Colonic mucosa (tissue), 4 donors: Measurements from ENCODE around the gene AQP6. TPM values are rescaled to one million over a fixed set of nuclear protein-coding genes. Genes with fewer than 3 reads are reported as not detected.
A peak's percentile ranks its signal among the peaks of the same experiment; 100 is the strongest.

Experiments used
- DNase-seq: peaks from one replicate; pipeline ENCODE4 v3.0.0-alpha.2; 2020
- H3K27ac ChIP-seq: fragments of 200-600 bp; one replicate; pipeline ENCODE4 v1.8.0; 2021
- H3K27me3 ChIP-seq: fragments of 200-600 bp; one replicate; pipeline ENCODE4 v1.8.0; 2021
- H3K36me3 ChIP-seq: fragments of 200-600 bp; one replicate; pipeline ENCODE4 v1.8.0; 2021
- H3K4me1 ChIP-seq: fragments of 200-600 bp; one replicate; pipeline ENCODE4 v1.8.0; 2021; ENCODE audit warnings: mild to moderate bottlenecking
- H3K4me3 ChIP-seq: fragments of 200-600 bp; one replicate; pipeline ENCODE4 v1.8.0; 2021
- H3K9ac ChIP-seq, 2 donors: one replicate each; pipeline ENCODE4 v1.7.0; 2013; ENCODE audit warnings: control low read depth in 2 of 2, low read depth in 2 of 2, low read length in 2 of 2
- H3K9me3 ChIP-seq: fragments of 200-600 bp; one replicate; pipeline ENCODE4 v1.8.0; 2021
- intact Hi-C: fragments of 100-400 bp; cut with DNase I; formaldehyde crosslinking; loops from one replicate; pipeline ENCODE4 v1.14.1; 2022
- total RNA-seq, 2 donors: library from RNA; stranded (reverse); fragmentation: NEBNext Ultra II Directional in 1 of 2; extraction: Animal tissue kit (Norgen Biotek cat#: 25700) in 1 of 2; gene quantifications; one replicate each; pipeline ENCODE4 v1.2.1, GENCODE V29; 2021
- TF ChIP-seq, protein P1 (sequence below): fragments of 200-600 bp; IDR thresholded peaks from one replicate; pipeline ENCODE4 v1.8.0; 2022; ENCODE audit warnings: antibody characterized with exemption, mild to moderate bottlenecking
- donor health status: healthy.
- donor health status: DM: no; HTN: no; CAD: no.
- donor health status: DM: no; HTN: no; CAD: no.

AQP6 gene
- total RNA-seq, 2 donors from 2014 or later = not detected

DNA sequence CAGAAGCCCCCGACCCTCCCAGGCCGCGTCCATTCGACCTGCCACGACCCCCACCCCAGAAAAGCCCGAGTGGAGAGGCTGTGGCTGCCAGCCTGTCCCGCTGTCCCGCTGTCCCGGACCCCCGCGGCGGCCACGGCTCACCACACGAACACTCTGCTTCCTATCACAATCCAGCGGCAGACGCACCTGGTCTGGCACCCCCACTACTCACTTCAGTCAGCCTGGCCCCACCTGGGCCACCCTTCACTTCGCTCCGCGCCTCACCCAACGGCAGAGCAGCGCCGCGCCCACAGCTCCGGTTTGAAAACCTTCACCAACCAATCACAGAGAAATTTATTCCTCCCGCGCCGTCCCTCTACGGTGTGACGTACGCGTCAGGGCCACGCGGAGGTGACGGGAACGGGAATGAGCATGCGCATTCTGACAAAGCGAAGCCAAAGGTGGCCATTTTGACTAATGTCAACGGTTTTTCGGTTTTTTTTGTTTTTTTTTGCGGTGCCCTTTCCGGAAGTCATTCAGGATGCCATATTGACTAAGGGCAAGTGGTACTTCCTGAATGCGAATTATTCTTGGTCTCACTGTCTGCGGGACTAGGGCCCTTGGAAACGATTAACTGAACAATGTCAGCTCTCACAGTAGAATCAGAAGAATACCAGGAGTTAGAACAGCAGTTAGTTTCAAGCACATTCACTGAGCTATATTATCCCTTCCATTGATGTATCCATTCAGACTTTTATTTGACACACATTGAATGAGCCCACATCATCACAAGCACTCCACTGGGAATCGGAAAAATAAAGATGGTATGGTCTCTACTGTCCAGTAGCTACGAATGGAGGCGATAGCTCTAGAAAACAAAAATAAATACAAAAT lies 52.7 kb downstream of the AQP6 start, which contains the start of gene RACGAP1:
TSS of gene RACGAP1 (minus strand) at position 308 of the 873 bp plus-strand sequence. CDS start 8,779 bp downstream, outside the sequence.
- peak; percentile 98 for DNase-seq
- peak within 1 kb of the TSS; percentile 35 for H3K27ac ChIP-seq
- intact Hi-C loops = no loop called here

DNA sequence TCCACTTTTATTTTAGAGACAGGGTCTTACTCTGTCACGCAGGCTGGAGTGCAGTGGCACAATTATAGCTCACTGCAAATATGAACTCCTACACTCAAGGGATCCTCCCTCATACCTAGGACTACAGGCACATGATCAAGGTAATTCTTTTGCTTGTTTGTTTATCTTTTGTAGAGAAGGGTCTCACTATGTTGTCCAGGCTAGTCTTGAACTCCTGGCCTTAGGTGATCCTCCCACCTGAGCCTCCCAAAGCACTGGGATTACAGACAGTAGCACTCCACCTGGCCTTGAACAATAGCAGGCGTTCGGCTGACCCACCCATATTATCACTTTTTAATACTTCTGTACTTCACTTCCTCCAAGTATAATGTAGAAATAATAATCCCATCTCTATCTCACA lies 53.9 kb downstream of the AQP6 start:
- TF ChIP-seq, protein P1, sequence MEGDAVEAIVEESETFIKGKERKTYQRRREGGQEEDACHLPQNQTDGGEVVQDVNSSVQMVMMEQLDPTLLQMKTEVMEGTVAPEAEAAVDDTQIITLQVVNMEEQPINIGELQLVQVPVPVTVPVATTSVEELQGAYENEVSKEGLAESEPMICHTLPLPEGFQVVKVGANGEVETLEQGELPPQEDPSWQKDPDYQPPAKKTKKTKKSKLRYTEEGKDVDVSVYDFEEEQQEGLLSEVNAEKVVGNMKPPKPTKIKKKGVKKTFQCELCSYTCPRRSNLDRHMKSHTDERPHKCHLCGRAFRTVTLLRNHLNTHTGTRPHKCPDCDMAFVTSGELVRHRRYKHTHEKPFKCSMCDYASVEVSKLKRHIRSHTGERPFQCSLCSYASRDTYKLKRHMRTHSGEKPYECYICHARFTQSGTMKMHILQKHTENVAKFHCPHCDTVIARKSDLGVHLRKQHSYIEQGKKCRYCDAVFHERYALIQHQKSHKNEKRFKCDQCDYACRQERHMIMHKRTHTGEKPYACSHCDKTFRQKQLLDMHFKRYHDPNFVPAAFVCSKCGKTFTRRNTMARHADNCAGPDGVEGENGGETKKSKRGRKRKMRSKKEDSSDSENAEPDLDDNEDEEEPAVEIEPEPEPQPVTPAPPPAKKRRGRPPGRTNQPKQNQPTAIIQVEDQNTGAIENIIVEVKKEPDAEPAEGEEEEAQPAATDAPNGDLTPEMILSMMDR = no peak
- H3K36me3 ChIP-seq = no peaks in the 10 kb centered on the region
- no peak overlapping the region for H3K4me3 ChIP-seq
- H3K9ac ChIP-seq = no peak overlapping the region
- no peaks in the 10 kb centered on the region for H3K9me3 ChIP-seq
- H3K27me3 ChIP-seq = no peaks in the 10 kb centered on the region
- intact Hi-C loops = no loop called here
- no peak overlapping the region for H3K27ac ChIP-seq
- no peak for DNase-seq
- peaks cover 3% of the 10 kb centered on the region for H3K4me1 ChIP-seq

More for the DNA sequence above, 52.7 kb downstream of the AQP6 start, which contains the start of gene RACGAP1:
- TF ChIP-seq, protein P1 = no peak
- peak within 1 kb of the TSS; percentile 73 to 82 for H3K9ac ChIP-seq
- H3K36me3 ChIP-seq = no peaks in the 10 kb centered on the region
- H3K4me3 ChIP-seq = peak within 1 kb of the TSS; percentile 83
- H3K27me3 ChIP-seq = no peaks in the 10 kb centered on the region
- no peaks in the 10 kb centered on the region for H3K9me3 ChIP-seq
- H3K4me1 ChIP-seq = peaks cover 3% of the 10 kb centered on the region

Other genes with a start within 250 kb of the AQP6 start
- 1,000 to 10,000 TPM in 1 of 2 donors, 100 to 1,000 TPM in 1; 868 to 1,024 TPM for gene TMBIM6, start 231.4 kb upstream of the AQP6 start, total RNA-seq
- 1 to 10 TPM; 2.4 to 4.1 TPM for gene NCKAP5L, start 144.5 kb upstream of the AQP6 start, total RNA-seq
- gene BCDIN3D, start 129.8 kb upstream of the AQP6 start, total RNA-seq = 1 to 10 TPM; 3.3 to 3.7 TPM
- gene FAIM2, start 69.0 kb upstream of the AQP6 start, total RNA-seq = 1 to 10 TPM; 2.8 to 3.6 TPM
- gene AQP2, start 22.2 kb upstream of the AQP6 start, total RNA-seq = not detected
- not detected for gene AQP5, start 11.1 kb upstream of the AQP6 start, total RNA-seq
- 10 to 100 TPM; 36.2 to 83.8 TPM for gene RACGAP1, start 52.5 kb downstream of the AQP6 start, total RNA-seq
- gene ASIC1, start 84.6 kb downstream of the AQP6 start, total RNA-seq = 1 to 10 TPM; 1.0 to 1.1 TPM
- 10 to 100 TPM; 30.6 to 43.9 TPM for gene SMARCD1, start 112.4 kb downstream of the AQP6 start, total RNA-seq
- gene GPD1, start 131.1 kb downstream of the AQP6 start, total RNA-seq = 1 to 10 TPM; 2.1 to 3.4 TPM
- 10 to 100 TPM; 74.4 to 86.8 TPM for gene COX14, start 139.3 kb downstream of the AQP6 start, total RNA-seq
- gene CERS5, start 194.4 kb downstream of the AQP6 start, total RNA-seq = 10 to 100 TPM; 17.6 to 19.4 TPM